Nephron progenitor cell (in vitro differentiated cells): ENCODE data around the gene USF3.

Source experiments
- DNase-seq: peaks from one replicate; pipeline ENCODE4 v3.0.0; 2021
- H3K27ac Mint-ChIP-seq: 2 replicates; pipeline ENCODE4 v1.8.0; 2021; ENCODE audit warnings: mild to moderate bottlenecking, moderate library complexity, mixed read lengths
- H3K27me3 Mint-ChIP-seq: 2 replicates; pipeline ENCODE4 v1.8.0; 2021; ENCODE audit warnings: mild to moderate bottlenecking, low read depth, mixed read lengths; ENCODE audit not compliant: poor library complexity
- H3K36me3 Mint-ChIP-seq: 2 replicates; pipeline ENCODE4 v1.8.0; 2021; ENCODE audit warnings: low read depth, mixed read lengths
- H3K4me1 Mint-ChIP-seq: 2 replicates; pipeline ENCODE4 v1.8.0; 2021; ENCODE audit warnings: mixed read lengths
- H3K4me3 Mint-ChIP-seq: 2 replicates; pipeline ENCODE4 v1.8.0; 2021; ENCODE audit warnings: mild to moderate bottlenecking, moderate library complexity, mixed read lengths
- H3K9me3 Mint-ChIP-seq: 2 replicates; pipeline ENCODE4 v1.8.0; 2021; ENCODE audit warnings: mild to moderate bottlenecking, moderate library complexity, mixed read lengths
- TF ChIP-seq, protein P1 (sequence below): fragments of 200-600 bp; sonication (generic); IDR thresholded peaks from 2 replicates; pipeline ENCODE4 v1.5.0; 2021; ENCODE audit warnings: antibody characterized with exemption

The USF3 gene

DNA sequence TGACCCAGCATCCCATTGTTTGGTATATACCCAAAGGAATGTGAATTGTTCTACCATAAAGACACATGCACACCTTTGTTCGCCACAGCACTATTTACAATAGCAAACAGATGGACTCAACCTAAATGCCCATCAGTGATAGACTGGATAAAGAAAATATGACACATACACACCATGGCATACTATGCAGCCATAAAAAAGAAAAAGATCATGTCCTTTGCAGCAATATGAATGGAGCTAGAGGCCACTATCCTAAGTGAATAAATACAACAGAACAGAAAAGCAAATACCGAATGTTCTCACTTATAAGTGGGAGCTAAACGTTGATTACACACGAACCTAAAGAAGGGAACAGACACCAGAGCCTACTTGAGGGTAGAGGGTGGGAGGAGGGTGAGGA is 11.4 kb upstream of the USF3 start:
- TF ChIP-seq, protein P1, sequence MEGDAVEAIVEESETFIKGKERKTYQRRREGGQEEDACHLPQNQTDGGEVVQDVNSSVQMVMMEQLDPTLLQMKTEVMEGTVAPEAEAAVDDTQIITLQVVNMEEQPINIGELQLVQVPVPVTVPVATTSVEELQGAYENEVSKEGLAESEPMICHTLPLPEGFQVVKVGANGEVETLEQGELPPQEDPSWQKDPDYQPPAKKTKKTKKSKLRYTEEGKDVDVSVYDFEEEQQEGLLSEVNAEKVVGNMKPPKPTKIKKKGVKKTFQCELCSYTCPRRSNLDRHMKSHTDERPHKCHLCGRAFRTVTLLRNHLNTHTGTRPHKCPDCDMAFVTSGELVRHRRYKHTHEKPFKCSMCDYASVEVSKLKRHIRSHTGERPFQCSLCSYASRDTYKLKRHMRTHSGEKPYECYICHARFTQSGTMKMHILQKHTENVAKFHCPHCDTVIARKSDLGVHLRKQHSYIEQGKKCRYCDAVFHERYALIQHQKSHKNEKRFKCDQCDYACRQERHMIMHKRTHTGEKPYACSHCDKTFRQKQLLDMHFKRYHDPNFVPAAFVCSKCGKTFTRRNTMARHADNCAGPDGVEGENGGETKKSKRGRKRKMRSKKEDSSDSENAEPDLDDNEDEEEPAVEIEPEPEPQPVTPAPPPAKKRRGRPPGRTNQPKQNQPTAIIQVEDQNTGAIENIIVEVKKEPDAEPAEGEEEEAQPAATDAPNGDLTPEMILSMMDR: no peak
- Mint-ChIP-seq H3K36me3 (no peaks in the 10 kb centered on the region), H3K9me3 (peaks cover 3% of the 10 kb centered on the region), H3K4me3 (no peak overlapping the region), H3K27ac (no peak overlapping the region), H3K27me3 (peaks cover 16% of the 10 kb centered on the region), H3K4me1 (no peaks in the 10 kb centered on the region)
- DNase-seq: no peak

DNA sequence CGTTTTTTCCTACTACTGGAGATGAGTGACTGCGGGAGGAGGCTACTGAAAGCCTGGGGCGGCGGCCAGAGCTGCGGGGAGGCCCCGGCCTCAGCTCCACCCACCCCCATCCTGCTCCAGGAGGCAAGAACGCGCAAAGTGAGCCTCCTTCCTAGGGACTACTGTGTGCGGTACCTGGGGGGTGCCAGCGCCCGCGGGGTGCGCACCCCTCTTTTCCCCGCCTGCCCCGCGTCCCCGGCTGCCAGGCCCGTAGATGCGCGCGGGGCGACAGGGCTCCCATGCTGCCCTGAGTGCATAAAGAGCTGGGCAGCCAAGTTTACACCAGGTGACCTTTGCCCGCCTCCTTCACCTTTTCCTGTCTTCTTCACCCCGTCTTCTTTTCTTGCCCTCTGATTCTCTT is 2.5 kb upstream of the USF3 start:
- H3K9me3 Mint-ChIP-seq: no peaks in the 10 kb centered on the region
- peak; percentile 14 for DNase-seq
- TF ChIP-seq, protein P1: no peak
- H3K4me1 Mint-ChIP-seq: peaks cover 15% of the 10 kb centered on the region
- H3K36me3 Mint-ChIP-seq: no peaks in the 10 kb centered on the region
- no peak overlapping the region for H3K27ac Mint-ChIP-seq
- H3K4me3 Mint-ChIP-seq: peak overlapping the region; percentile 75
- H3K27me3 Mint-ChIP-seq: peaks cover 9% of the 10 kb centered on the region

DNA sequence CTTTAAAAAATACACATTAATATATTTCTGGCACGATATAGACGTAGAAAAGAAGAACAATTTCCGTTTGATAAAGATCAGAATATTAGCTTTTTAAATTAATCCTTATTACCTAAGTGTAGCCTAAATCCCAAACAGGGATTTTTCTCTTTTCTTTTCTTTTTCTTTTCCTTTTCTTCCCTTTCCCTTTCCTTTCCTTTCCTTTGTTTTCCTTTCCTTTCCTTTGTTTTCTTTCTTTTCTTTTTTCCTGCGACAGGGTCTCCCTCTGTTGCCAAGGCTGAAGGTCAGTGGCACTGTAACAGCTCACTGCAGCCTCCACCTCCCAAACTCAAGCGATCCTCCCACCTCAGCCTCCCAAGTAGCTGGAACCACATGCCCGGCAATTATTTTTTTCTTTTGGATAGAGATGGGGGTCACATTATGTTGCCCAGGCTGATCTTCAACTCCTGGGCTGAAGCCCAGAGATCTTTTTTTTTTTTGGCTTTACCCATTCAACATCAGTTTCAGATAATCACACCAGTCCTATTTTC is 1.8 kb upstream of the USF3 start:
- Mint-ChIP-seq H3K4me1 (peaks cover 21% of the 10 kb centered on the region), H3K27me3 (peaks cover 9% of the 10 kb centered on the region), H3K27ac (no peak overlapping the region), H3K36me3 (peaks cover 6% of the 10 kb centered on the region), H3K4me3 (no peak overlapping the region), H3K9me3 (no peaks in the 10 kb centered on the region)
- DNase-seq: no peak
- TF ChIP-seq, protein P1: no peak

DNA sequence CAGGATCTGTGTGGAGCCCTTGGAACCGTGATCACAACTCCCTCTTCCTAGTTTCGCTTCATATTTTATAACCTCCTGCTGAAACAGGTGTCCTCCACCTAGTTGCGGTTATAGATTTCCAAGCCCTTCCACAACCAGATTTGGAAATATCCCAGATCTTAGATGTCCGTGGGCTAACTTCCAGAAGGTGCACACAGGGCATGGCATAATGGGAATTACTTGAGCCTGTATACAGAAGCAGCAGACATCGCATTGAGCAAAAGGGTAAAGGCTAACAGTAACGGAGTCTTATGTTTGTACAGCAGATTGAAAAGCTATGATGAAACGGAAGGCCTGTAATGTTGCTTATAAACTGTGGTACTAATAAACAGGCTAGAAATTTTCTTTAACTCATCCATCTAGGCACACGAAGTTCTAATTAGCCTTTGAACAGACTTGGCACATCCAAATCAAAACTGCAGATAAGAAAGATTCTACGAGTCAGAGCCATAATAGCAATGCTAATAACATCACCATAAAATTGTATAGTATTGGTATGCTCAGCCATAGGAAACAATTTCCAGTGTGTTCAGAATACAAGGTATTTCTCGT is 1.2 kb upstream of the USF3 start:
- H3K36me3 Mint-ChIP-seq: peaks cover 8% of the 10 kb centered on the region
- TF ChIP-seq, protein P1: no peak
- no peaks in the 10 kb centered on the region for H3K9me3 Mint-ChIP-seq
- H3K4me1 Mint-ChIP-seq: peaks cover 25% of the 10 kb centered on the region
- no peak overlapping the region for H3K4me3 Mint-ChIP-seq
- no peak overlapping the region for H3K27ac Mint-ChIP-seq
- DNase-seq: no peak
- H3K27me3 Mint-ChIP-seq: peaks cover 9% of the 10 kb centered on the region

DNA sequence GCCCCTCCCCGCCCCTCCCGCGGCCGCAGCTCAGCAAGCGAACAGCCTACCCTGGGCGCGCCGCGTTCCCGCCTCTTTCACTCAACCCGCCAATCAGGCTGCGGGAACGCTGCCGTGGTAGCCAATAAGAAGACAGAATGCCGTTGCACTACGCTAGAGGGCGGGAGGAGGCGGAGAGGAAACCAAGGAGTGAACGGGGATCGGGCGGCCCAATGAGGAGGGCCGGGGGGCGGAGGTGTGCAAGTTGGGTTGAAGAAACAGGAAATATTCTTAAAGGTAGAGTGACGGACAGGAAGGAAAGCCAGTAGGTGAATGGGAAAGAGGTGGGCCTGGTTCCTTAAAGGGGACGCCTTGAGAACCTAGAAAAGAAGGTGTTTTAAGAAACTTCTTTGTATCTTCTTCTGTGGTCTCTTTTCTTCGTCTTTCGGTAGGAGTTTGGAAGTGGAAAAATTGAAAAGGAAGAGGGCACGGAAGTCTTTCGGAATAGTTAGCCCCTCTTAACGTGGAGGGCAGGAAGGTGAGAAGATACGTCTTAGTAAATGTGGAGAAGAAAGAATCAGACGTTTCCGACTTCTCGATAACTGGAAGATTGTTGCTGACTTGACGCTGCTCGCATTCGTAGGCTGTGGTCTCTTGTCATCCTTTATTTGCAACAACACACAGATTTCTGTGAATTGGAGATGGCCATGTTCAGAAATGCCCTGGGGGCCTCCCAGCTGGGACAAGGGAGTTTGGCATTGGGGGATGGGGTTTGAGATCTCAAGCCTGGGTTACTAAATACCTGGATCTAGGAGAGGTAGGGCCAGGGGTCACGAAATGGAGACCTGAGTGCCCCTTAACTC is 437 bp upstream of the USF3 start:
- Mint-ChIP-seq H3K27ac (no peak overlapping the region), H3K27me3 (peaks cover 9% of the 10 kb centered on the region), H3K36me3 (peaks cover 8% of the 10 kb centered on the region), H3K4me3 (no peak overlapping the region), H3K9me3 (no peaks in the 10 kb centered on the region), H3K4me1 (peaks cover 25% of the 10 kb centered on the region)
- DNase-seq: peak; percentile 97
- TF ChIP-seq, protein P1: no peak
